ENCODE data around the gene MAP4. TPM values are rescaled to one million over a fixed set of nuclear protein-coding genes. Genes with fewer than 3 reads are reported as not detected.
A peak's percentile ranks its signal among the peaks of the same experiment; 100 is the strongest.

MAP4 gene
- total RNA-seq, 1 donor from 2014 or later = 54.6 TPM

GRCh38 chr3:47991341-47991740 lies 24.9 kb downstream of the MAP4 start:
- peaks cover 3% of the 10 kb centered on the region for H3K4me1 ChIP-seq
- H3K9me3 ChIP-seq (ENCODE audit: low read depth) = no peaks in the 10 kb centered on the region
- no peak for DNase-seq (ENCODE audit: low spot score)
- no peaks in the 10 kb centered on the region for H3K27me3 Mint-ChIP-seq (ENCODE audit: insufficient read depth, low read depth)
- H3F3A ChIP-seq (ENCODE audit: low read depth) = peaks cover 12% of the 10 kb centered on the region
- H3K27me3 ChIP-seq = no peaks in the 10 kb centered on the region
- H3K9me3 Mint-ChIP-seq = no peaks in the 10 kb centered on the region
- H3K36me3 Mint-ChIP-seq = peaks cover 5% of the 10 kb centered on the region
- no peak overlapping the region for H3K4me2 ChIP-seq
- H2AFZ ChIP-seq (replicated peaks) = no peak overlapping the region
- peaks cover 6% of the 10 kb centered on the region for H3K4me1 Mint-ChIP-seq
- no peak overlapping the region for H3K4me3 Mint-ChIP-seq
- H3K27ac ChIP-seq = no peak overlapping the region
- H3K27ac Mint-ChIP-seq = no peak overlapping the region
- TF ChIP-seq EZH2phosphoT487 (IDR thresholded peaks at IDR 0.05) (no peak), EZH2 (IDR thresholded peaks at IDR 0.05) (no peak), CTCF (IDR thresholded peaks at IDR 0.05) (no peak)
- H3K4me3 ChIP-seq = no peak overlapping the region
- no peaks in the 10 kb centered on the region for H4K20me1 ChIP-seq (ENCODE audit: low read depth)
- no peak overlapping the region for H3K9ac ChIP-seq
- H3K36me3 ChIP-seq = no peaks in the 10 kb centered on the region
- peaks cover 22% of the 10 kb centered on the region for H3K79me2 ChIP-seq (ENCODE audit: low read depth)

- peak; percentile 89 for DNase-seq (ENCODE audit: low spot score)
- no peak overlapping the region for H3K27ac ChIP-seq
- H3K4me3 ChIP-seq = no peak overlapping the region
- Mint-ChIP-seq H3K9me3 (no peaks in the 10 kb centered on the region), H3K27ac (no peak overlapping the region), H3K27me3 (ENCODE audit: insufficient read depth, low read depth) (no peaks in the 10 kb centered on the region), H3K4me3 (no peak overlapping the region), H3K4me1 (peaks cover 6% of the 10 kb centered on the region), H3K36me3 (peaks cover 2% of the 10 kb centered on the region)
- peaks cover 12% of the 10 kb centered on the region for H3F3A ChIP-seq (ENCODE audit: low read depth)
- H4K20me1 ChIP-seq (ENCODE audit: low read depth) = no peaks in the 10 kb centered on the region
- H2AFZ ChIP-seq (replicated peaks) = no peak overlapping the region
- no peaks in the 10 kb centered on the region for H3K27me3 ChIP-seq
- peaks cover 10% of the 10 kb centered on the region for H3K79me2 ChIP-seq (ENCODE audit: low read depth)
- no peak overlapping the region for H3K4me2 ChIP-seq
- H3K4me1 ChIP-seq = no peaks in the 10 kb centered on the region
- H3K9ac ChIP-seq = no peak overlapping the region
- H3K36me3 ChIP-seq = no peaks in the 10 kb centered on the region
- no peaks in the 10 kb centered on the region for H3K9me3 ChIP-seq (ENCODE audit: low read depth)
- TF ChIP-seq EZH2phosphoT487 (IDR thresholded peaks at IDR 0.05) (no peak), EZH2 (IDR thresholded peaks at IDR 0.05) (no peak), CTCF (IDR thresholded peaks at IDR 0.05) (peak; percentile 99)
These were observed 26.2 kb downstream of the MAP4 start for GRCh38 chr3:47989981-47990440.

- DNase-seq (ENCODE audit: low spot score) = no peak
- Histone ChIP-seq H3K9ac (no peak overlapping the region), H3F3A (ENCODE audit: low read depth) (peaks cover 2% of the 10 kb centered on the region), H3K9me3 (ENCODE audit: low read depth) (no peaks in the 10 kb centered on the region), H4K20me1 (ENCODE audit: low read depth) (no peaks in the 10 kb centered on the region), H3K79me2 (ENCODE audit: low read depth) (peaks cover 17% of the 10 kb centered on the region), H3K27me3 (no peaks in the 10 kb centered on the region), H3K4me3 (no peak overlapping the region), H3K27ac (no peak overlapping the region), H2AFZ (replicated peaks) (no peak overlapping the region), H3K4me2 (no peak overlapping the region), H3K36me3 (no peaks in the 10 kb centered on the region), H3K4me1 (no peaks in the 10 kb centered on the region)
- Mint-ChIP-seq H3K9me3 (no peaks in the 10 kb centered on the region), H3K36me3 (peaks cover 2% of the 10 kb centered on the region), H3K4me1 (peaks cover 10% of the 10 kb centered on the region), H3K27ac (no peak overlapping the region), H3K27me3 (ENCODE audit: insufficient read depth, low read depth) (no peaks in the 10 kb centered on the region), H3K4me3 (no peak overlapping the region)
- TF ChIP-seq EZH2 (IDR thresholded peaks at IDR 0.05) = no peak
- TF ChIP-seq EZH2phosphoT487 (IDR thresholded peaks at IDR 0.05) = no peak
- no peak for TF ChIP-seq CTCF (IDR thresholded peaks at IDR 0.05)
These were observed 30.8 kb downstream of the MAP4 start for GRCh38 chr3:47985381-47985780.

Data from neural progenitor cell (in vitro differentiated cells).